ENCODE data around the gene NAB1. TPM values are rescaled to one million over a fixed set of nuclear protein-coding genes. Genes with fewer than 3 reads are reported as not detected.

The NAB1 gene
- total and polyA plus RNA-seq, 4 donors: 5.8 to 31.0 (median 18.7) TPM

GRCh38 chr2:190740449-190740848, 91.6 kb downstream of the NAB1 start:
- Histone ChIP-seq H3K4me1 (ENCODE audit: control insufficient read depth in 4 of 4, insufficient read depth in 4 of 4, low read length in 3 of 4) (no peaks in the 10 kb centered on the region), H3K27me3 (ENCODE audit: control insufficient read depth in 4 of 4, insufficient read depth in 4 of 4, low read length in 3 of 4) (no peaks in the 10 kb centered on the region), H3K9ac (ENCODE audit: low read depth in 1 of 2, low read length in 2 of 2) (no peak overlapping the region), H3K9me3 (ENCODE audit: control insufficient read depth in 4 of 4, low read length in 3 of 4) (peaks cover 0 to 4% (median 0%) of the 10 kb centered on the region in 4 donors), H3K4me3 (ENCODE audit: low read depth in 1 of 3, low read length in 3 of 3) (no peak overlapping the region), H3K27ac (ENCODE audit: low read depth in 1 of 2, low read length in 2 of 2) (no peak overlapping the region), H3K36me3 (ENCODE audit: control insufficient read depth in 4 of 4, insufficient read depth in 3 of 4, low read depth in 1 of 4, low read length in 3 of 4) (no peaks in the 10 kb centered on the region)
- TF ChIP-seq, protein P1, sequence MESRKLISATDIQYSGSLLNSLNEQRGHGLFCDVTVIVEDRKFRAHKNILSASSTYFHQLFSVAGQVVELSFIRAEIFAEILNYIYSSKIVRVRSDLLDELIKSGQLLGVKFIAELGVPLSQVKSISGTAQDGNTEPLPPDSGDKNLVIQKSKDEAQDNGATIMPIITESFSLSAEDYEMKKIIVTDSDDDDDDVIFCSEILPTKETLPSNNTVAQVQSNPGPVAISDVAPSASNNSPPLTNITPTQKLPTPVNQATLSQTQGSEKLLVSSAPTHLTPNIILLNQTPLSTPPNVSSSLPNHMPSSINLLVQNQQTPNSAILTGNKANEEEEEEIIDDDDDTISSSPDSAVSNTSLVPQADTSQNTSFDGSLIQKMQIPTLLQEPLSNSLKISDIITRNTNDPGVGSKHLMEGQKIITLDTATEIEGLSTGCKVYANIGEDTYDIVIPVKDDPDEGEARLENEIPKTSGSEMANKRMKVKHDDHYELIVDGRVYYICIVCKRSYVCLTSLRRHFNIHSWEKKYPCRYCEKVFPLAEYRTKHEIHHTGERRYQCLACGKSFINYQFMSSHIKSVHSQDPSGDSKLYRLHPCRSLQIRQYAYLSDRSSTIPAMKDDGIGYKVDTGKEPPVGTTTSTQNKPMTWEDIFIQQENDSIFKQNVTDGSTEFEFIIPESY (IDR thresholded peaks at IDR 0.05): no peak
- no peak for TF ChIP-seq TAF1 (conservative IDR thresholded peaks at IDR 0.05)
- TF ChIP-seq RAD21 (IDR thresholded peaks at IDR 0.05): no peak
- no peak for TF ChIP-seq GABPA (IDR thresholded peaks at IDR 0.05 in 1 of 2, conservative IDR thresholded peaks at IDR 0.05 in 1 of 2)
- no peak for TF ChIP-seq SP1 (IDR thresholded peaks at IDR 0.05)
- TF ChIP-seq YY1 (IDR thresholded peaks at IDR 0.05): no peak
- TF ChIP-seq, protein P2, sequence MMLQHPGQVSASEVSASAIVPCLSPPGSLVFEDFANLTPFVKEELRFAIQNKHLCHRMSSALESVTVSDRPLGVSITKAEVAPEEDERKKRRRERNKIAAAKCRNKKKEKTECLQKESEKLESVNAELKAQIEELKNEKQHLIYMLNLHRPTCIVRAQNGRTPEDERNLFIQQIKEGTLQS (IDR thresholded peaks at IDR 0.05): no peak
- no peak for TF ChIP-seq MAX (IDR thresholded peaks at IDR 0.05)
- TF ChIP-seq, protein P3, sequence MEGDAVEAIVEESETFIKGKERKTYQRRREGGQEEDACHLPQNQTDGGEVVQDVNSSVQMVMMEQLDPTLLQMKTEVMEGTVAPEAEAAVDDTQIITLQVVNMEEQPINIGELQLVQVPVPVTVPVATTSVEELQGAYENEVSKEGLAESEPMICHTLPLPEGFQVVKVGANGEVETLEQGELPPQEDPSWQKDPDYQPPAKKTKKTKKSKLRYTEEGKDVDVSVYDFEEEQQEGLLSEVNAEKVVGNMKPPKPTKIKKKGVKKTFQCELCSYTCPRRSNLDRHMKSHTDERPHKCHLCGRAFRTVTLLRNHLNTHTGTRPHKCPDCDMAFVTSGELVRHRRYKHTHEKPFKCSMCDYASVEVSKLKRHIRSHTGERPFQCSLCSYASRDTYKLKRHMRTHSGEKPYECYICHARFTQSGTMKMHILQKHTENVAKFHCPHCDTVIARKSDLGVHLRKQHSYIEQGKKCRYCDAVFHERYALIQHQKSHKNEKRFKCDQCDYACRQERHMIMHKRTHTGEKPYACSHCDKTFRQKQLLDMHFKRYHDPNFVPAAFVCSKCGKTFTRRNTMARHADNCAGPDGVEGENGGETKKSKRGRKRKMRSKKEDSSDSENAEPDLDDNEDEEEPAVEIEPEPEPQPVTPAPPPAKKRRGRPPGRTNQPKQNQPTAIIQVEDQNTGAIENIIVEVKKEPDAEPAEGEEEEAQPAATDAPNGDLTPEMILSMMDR (IDR thresholded peaks at IDR 0.05; ENCODE audit: low read depth, low read length, missing input control): no peak
- TF ChIP-seq REST (IDR thresholded peaks at IDR 0.05): no peak
- TF ChIP-seq RXRA (IDR thresholded peaks at IDR 0.05): no peak
- no peak for TF ChIP-seq NR2F2 (IDR thresholded peaks at IDR 0.05)
- no peak for TF ChIP-seq HNF4A (conservative IDR thresholded peaks at IDR 0.05)
- 94% methylated on average over 2 of the region's 2 CpGs for WGBS
- no peak for DNase-seq (ENCODE audit: low spot score)

Other genes starting within 250 kb of the NAB1 start
- 1 to 10 TPM; 2.9 to 9.5 TPM for gene MFSD6, start 240.7 kb upstream of the NAB1 start, total RNA-seq
- 1 to 10 TPM in 1 of 2 donors, under 1 TPM in 1; 0.83 to 1.8 TPM for gene MFSD6, start 240.7 kb upstream of the NAB1 start, polyA plus RNA-seq
- 1 to 10 TPM; 4.6 to 6.1 TPM for gene NEMP2, start 114.4 kb upstream of the NAB1 start, total RNA-seq
- under 1 TPM; 0.67 to 0.93 TPM for gene NEMP2, start 114.4 kb upstream of the NAB1 start, polyA plus RNA-seq
- gene GLS, start 231.7 kb downstream of the NAB1 start, total RNA-seq: 10 to 100 TPM; 27.7 to 38.6 TPM
- 1 to 10 TPM; 4.3 to 5.3 TPM for gene GLS, start 231.7 kb downstream of the NAB1 start, polyA plus RNA-seq

All from liver (tissue), 9 donors.